OCI-LY3 (cell line): ENCODE measurements around the gene SLC12A5.

Experiments used
- EZH2phosphoT487 ChIP-seq: fragments of 200-600 bp; shearing (Covaris generic); IDR thresholded peaks from 2 replicates; pipeline ENCODE4 v1.6.1; 2018; ENCODE audit warnings: antibody characterized with exemption, mixed run types, low read depth
- TF ChIP-seq, protein P1 (sequence below): fragments of 200-600, 300-600 bp; sonication (generic); IDR thresholded peaks from 2 replicates; pipeline ENCODE4 v1.5.1; 2014; ENCODE audit warnings: antibody characterized with exemption, low read length, low read depth

DNA sequence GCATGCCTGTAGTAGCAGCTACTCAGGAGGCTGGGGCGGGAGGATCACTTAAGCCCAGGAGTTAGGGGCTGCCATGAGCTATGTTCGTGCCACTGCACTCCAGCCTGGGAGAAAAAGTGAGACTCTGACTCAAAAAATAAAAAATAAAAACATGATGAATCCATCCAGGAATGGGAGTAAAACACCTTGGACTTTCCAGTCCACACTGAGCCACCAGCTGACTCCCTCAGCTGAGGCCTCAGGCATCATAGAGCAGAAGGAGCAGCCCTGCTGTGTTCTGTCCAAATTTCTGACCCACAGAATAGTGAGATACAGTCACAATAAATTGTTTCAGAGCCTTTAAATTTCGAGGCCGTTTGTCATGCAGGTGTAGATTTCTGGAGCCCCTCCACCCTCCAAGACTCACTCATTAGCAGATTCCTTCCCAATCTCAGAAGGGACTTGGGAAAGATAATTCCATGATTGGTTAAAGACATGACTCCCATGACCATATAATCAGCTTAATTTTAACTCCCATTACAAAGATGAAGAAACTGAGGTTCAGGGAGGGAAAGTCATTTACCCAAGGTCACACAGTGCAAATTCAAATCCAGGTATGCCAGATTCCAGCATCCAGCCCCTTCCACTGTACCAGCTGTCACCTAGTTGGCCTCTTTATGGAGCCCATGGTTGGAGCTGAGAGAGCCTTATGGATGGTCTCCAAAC, 29.3 kb upstream of the SLC12A5 start:
- no peak for TF ChIP-seq EZH2phosphoT487
- TF ChIP-seq, protein P1, sequence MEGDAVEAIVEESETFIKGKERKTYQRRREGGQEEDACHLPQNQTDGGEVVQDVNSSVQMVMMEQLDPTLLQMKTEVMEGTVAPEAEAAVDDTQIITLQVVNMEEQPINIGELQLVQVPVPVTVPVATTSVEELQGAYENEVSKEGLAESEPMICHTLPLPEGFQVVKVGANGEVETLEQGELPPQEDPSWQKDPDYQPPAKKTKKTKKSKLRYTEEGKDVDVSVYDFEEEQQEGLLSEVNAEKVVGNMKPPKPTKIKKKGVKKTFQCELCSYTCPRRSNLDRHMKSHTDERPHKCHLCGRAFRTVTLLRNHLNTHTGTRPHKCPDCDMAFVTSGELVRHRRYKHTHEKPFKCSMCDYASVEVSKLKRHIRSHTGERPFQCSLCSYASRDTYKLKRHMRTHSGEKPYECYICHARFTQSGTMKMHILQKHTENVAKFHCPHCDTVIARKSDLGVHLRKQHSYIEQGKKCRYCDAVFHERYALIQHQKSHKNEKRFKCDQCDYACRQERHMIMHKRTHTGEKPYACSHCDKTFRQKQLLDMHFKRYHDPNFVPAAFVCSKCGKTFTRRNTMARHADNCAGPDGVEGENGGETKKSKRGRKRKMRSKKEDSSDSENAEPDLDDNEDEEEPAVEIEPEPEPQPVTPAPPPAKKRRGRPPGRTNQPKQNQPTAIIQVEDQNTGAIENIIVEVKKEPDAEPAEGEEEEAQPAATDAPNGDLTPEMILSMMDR, result no peak
